Ramos (cell line): ENCODE results near the gene CCDC81.
"Not testable (repeated sequence)": the region's sequence is repeated elsewhere in the genome, so short reads cannot be mapped to it uniquely, and the experiment has no call there.

Source experiments
- in situ Hi-C: fragments of 300-500 bp; cut with MboI; formaldehyde crosslinking; loops from one replicate; pipeline ENCODE4 v1.14.3; 2022; ENCODE audit warnings: low sequenced_read_pairs; ENCODE audit not compliant: unreplicated experiment

CCDC81 gene

GRCh38 chr11:86433361-86434095 is 58.8 kb downstream of the CCDC81 start:
- in situ Hi-C loops: not testable (repeated sequence)

GRCh38 chr11:86435711-86436110 is 61.0 kb downstream of the CCDC81 start:
- in situ Hi-C loops: no loop called here

GRCh38 chr11:86438685-86439084 is 64.0 kb downstream of the CCDC81 start:
- in situ Hi-C loops: no loop called here

- in situ Hi-C loops: no loop called here
Measured at GRCh38 chr11:86440305-86440716, 65.6 kb downstream of the CCDC81 start.

- in situ Hi-C loops: no loop called here
Measured at GRCh38 chr11:86440843-86441242, 66.2 kb downstream of the CCDC81 start.

- in situ Hi-C loops: no loop called here
Measured at GRCh38 chr11:86442420-86442819, 67.7 kb downstream of the CCDC81 start.

GRCh38 chr11:86442827-86443226 is 68.1 kb downstream of the CCDC81 start:
- in situ Hi-C loops: no loop called here

- in situ Hi-C loops: no loop called here
Measured at GRCh38 chr11:86443415-86443814, 68.7 kb downstream of the CCDC81 start.

- in situ Hi-C loops: no loop called here
Measured at GRCh38 chr11:86444981-86445380, 70.3 kb downstream of the CCDC81 start.

GRCh38 chr11:86446163-86446923 is 71.7 kb downstream of the CCDC81 start:
- in situ Hi-C loops: no loop called here

GRCh38 chr11:86446924-86447285 is 72.2 kb downstream of the CCDC81 start:
- in situ Hi-C loops: no loop called here

- in situ Hi-C loops: no loop called here
Measured at GRCh38 chr11:86447763-86448480, 73.2 kb downstream of the CCDC81 start.

- in situ Hi-C loops: loop anchor here (10.0 kb wide), 1 partner anchor 365 kb away; no protein-coding TSS in a partner anchor
Measured at GRCh38 chr11:86449993-86450629, 75.4 kb downstream of the CCDC81 start.

- in situ Hi-C loops: loop anchor here (10.0 kb wide), 1 partner anchor 361 kb away; no protein-coding TSS in a partner anchor
Measured at GRCh38 chr11:86453290-86454030, 78.8 kb downstream of the CCDC81 start.

- in situ Hi-C loops: loop anchor here (10.0 kb wide), 1 partner anchor 358 kb away; no protein-coding TSS in a partner anchor
Measured at GRCh38 chr11:86456075-86456939, 81.6 kb downstream of the CCDC81 start.

GRCh38 chr11:86458294-86459001 is 83.8 kb downstream of the CCDC81 start:
- in situ Hi-C loops: loop anchor here (10.0 kb wide), 1 partner anchor 356 kb away; no protein-coding TSS in a partner anchor

- in situ Hi-C loops: loop anchor here (10.0 kb wide), 1 partner anchor 356 kb away; no protein-coding TSS in a partner anchor
Measured at GRCh38 chr11:86459002-86459385, 84.3 kb downstream of the CCDC81 start.
